Neuronal stem cell (in vitro differentiated cells): ENCODE results near the gene DUSP2.

Source experiments
- DNase-seq: peaks from one replicate; pipeline ENCODE4 v3.0.0-alpha.2; 2013; ENCODE audit warnings: low spot score
- H2AFZ ChIP-seq: one replicate; pipeline ENCODE4 v1.6.1; 2013; ENCODE audit warnings: mild to moderate bottlenecking, low read length, inconsistent platforms
- H2AK5ac ChIP-seq: 2 replicates; pipeline ENCODE4 v1.6.1; 2013; ENCODE audit warnings: low read depth, mild to moderate bottlenecking, inconsistent platforms, low read length, moderate library complexity, mixed read lengths
- H2BK120ac ChIP-seq: 2 replicates; pipeline ENCODE4 v1.6.1; 2013; ENCODE audit warnings: low read depth, mild to moderate bottlenecking, inconsistent platforms, low read length, moderate library complexity, mixed read lengths
- H2BK12ac ChIP-seq: one replicate; pipeline ENCODE4 v1.6.1; 2013; ENCODE audit warnings: low read length, inconsistent platforms
- H2BK15ac ChIP-seq: 2 replicates; pipeline ENCODE4 v1.6.1; 2013; ENCODE audit warnings: mild to moderate bottlenecking, low read length, inconsistent platforms, mixed read lengths
- H2BK5ac ChIP-seq: one replicate; pipeline ENCODE4 v1.6.1; 2013; ENCODE audit warnings: inconsistent platforms, mild to moderate bottlenecking, low read length, moderate library complexity
- H3K14ac ChIP-seq: one replicate; pipeline ENCODE4 v1.6.1; 2013; ENCODE audit warnings: low read length, inconsistent platforms
- H3K18ac ChIP-seq: 2 replicates; pipeline ENCODE4 v1.6.1; 2013; ENCODE audit warnings: low read length, inconsistent platforms
- H3K23ac ChIP-seq: 2 replicates; pipeline ENCODE4 v1.6.1; 2013; ENCODE audit warnings: low read depth, mild to moderate bottlenecking, mixed read lengths, low read length, inconsistent platforms; ENCODE audit not compliant: poor library complexity
- H3K27ac ChIP-seq: replicated peaks from 3 replicates; pipeline ENCODE4 v1.5.1; 2013; ENCODE audit warnings: low read length, inconsistent platforms
- H3K27me3 ChIP-seq, 3 experiments: 2 replicates each; pipeline ENCODE4 v1.6.1; 2013; ENCODE audit warnings: low read length in 3 of 3, mild to moderate bottlenecking in 2 of 3, inconsistent platforms in 1 of 3, low read depth in 1 of 3, mixed read lengths in 1 of 3, moderate library complexity in 1 of 3; ENCODE audit not compliant: control insufficient read depth in 3 of 3, insufficient read depth in 3 of 3
- H3K36me3 ChIP-seq, 2 donors: replicated peaks in 1 of 2; 2 replicates each; pipeline ENCODE4 v1.6.1; 2013; ENCODE audit warnings: low read length in 2 of 2; ENCODE audit not compliant: control insufficient read depth in 2 of 2, insufficient read depth in 2 of 2
- H3K4ac ChIP-seq: 2 replicates; pipeline ENCODE4 v1.6.1; 2013; ENCODE audit warnings: inconsistent platforms, mild to moderate bottlenecking, low read length, moderate library complexity
- H3K4me1 ChIP-seq, 2 donors: 1 replicate in 1 of 2; 2 replicates in 1 of 2; pipeline ENCODE4 v1.6.1; 2013; ENCODE audit warnings: low read length in 2 of 2, low read depth in 1 of 2; ENCODE audit not compliant: control insufficient read depth in 2 of 2, insufficient read depth in 1 of 2
- H3K4me2 ChIP-seq: one replicate; pipeline ENCODE4 v1.6.1; 2013; ENCODE audit warnings: mild to moderate bottlenecking, low read length, inconsistent platforms; ENCODE audit not compliant: insufficient read depth, poor library complexity, severe bottlenecking
- H3K4me3 ChIP-seq, 2 donors: 2 replicates each; pipeline ENCODE4 v1.5.1; 2013; ENCODE audit warnings: low read length in 2 of 2, mild to moderate bottlenecking in 2 of 2, inconsistent platforms in 1 of 2, moderate library complexity in 1 of 2
- H3K79me1 ChIP-seq: one replicate; pipeline ENCODE4 v1.6.1; 2013; ENCODE audit warnings: low read depth, mild to moderate bottlenecking, inconsistent platforms, low read length, moderate library complexity
- H3K9ac ChIP-seq: one replicate; pipeline ENCODE4 v1.6.1; 2013; ENCODE audit warnings: mild to moderate bottlenecking, low read depth, low read length, inconsistent platforms; ENCODE audit not compliant: poor library complexity
- H3K9me3 ChIP-seq, 2 donors: replicated peaks in 1 of 2; 2 replicates each; pipeline versions ENCODE3 to v1.6.1; 2013; ENCODE audit warnings: low read length in 2 of 2, mild to moderate bottlenecking in 2 of 2, inconsistent platforms in 1 of 2, low read depth in 1 of 2, mixed read lengths in 1 of 2, moderate library complexity in 1 of 2; ENCODE audit not compliant: control insufficient read depth in 2 of 2, insufficient read depth in 1 of 2
- H4K8ac ChIP-seq: one replicate; pipeline ENCODE4 v1.6.1; 2013; ENCODE audit warnings: low read depth, mild to moderate bottlenecking, inconsistent platforms, low read length, moderate library complexity
- H4K91ac ChIP-seq: one replicate; pipeline ENCODE4 v1.6.1; 2013; ENCODE audit warnings: low read length, low read depth, mild to moderate bottlenecking, inconsistent platforms; ENCODE audit not compliant: poor library complexity
- WGBS, 2 donors: extraction: QIAGEN DNeasy Blood & Tissue Kit; methylation state at CpG; one replicate each; pipeline ENCODE4 v1.1.7; 2013; ENCODE audit warnings: missing lambda C conversion rate in 2 of 2, mixed read lengths in 1 of 2; ENCODE audit not compliant: insufficient read length in 2 of 2, insufficient replicate concordance in 1 of 2; ENCODE audit errors: extremely low coverage in 2 of 2; 5-methylcytosine and 5-hydroxymethylcytosine counted together

Gene DUSP2

GRCh38 chr2:96135621-96136020, 9.6 kb downstream of the DUSP2 start:
- Histone ChIP-seq H2BK15ac (no peak overlapping the region), H3K9ac (peak overlapping the region; percentile 57), H2BK12ac (no peak overlapping the region), H3K36me3 (no peaks in the 10 kb centered on the region), H3K4me3 (no peak overlapping the region), H3K4ac (no peak overlapping the region), H2AFZ (no peak overlapping the region), H2BK5ac (no peak overlapping the region), H3K27ac (no peak overlapping the region), H2BK120ac (no peak overlapping the region), H3K4me2 (no peak overlapping the region), H2AK5ac (peak overlapping the region; percentile 40), H3K27me3 (peaks cover 0 to 66% (median 2%) of the 10 kb centered on the region in 3 experiments), H4K91ac (no peak overlapping the region), H3K23ac (no peak overlapping the region), H4K8ac (no peak overlapping the region), H3K79me1 (no peaks in the 10 kb centered on the region), H3K4me1 (no peaks in the 10 kb centered on the region), H3K18ac (peak overlapping the region; percentile 48), H3K14ac (no peak overlapping the region), H3K9me3 (peaks cover 0 to 2% of the 10 kb centered on the region in 2 donors)
- no CpG with 5 or more reads among the region's 5 CpGs for WGBS, 2 donors
- no peak for DNase-seq

GRCh38 chr2:96135171-96135570, 10.1 kb downstream of the DUSP2 start:
- no CpG with 5 or more reads among the region's 9 CpGs for WGBS, 2 donors

GRCh38 chr2:96134421-96134820, 10.8 kb downstream of the DUSP2 start:
- Histone ChIP-seq H3K4me2 (no peak overlapping the region), H2AK5ac (peak overlapping the region; percentile 73), H3K27ac (no peak overlapping the region), H3K9me3 (peaks cover 0 to 2% of the 10 kb centered on the region in 2 donors), H4K91ac (no peak overlapping the region), H2BK5ac (peak overlapping the region; percentile 59), H3K18ac (peak overlapping the region; percentile 11), H2BK12ac (no peak overlapping the region), H3K23ac (no peak overlapping the region), H2BK120ac (no peak overlapping the region), H2AFZ (no peak overlapping the region), H3K4ac (no peak overlapping the region), H3K27me3 (peaks cover 0 to 77% (median 2%) of the 10 kb centered on the region in 3 experiments), H4K8ac (no peak overlapping the region), H3K79me1 (no peaks in the 10 kb centered on the region), H2BK15ac (peak overlapping the region; percentile 68), H3K14ac (peak overlapping the region; percentile 47), H3K4me1 (no peaks in the 10 kb centered on the region), H3K9ac (no peak overlapping the region), H3K4me3 (no peak overlapping the region), H3K36me3 (no peaks in the 10 kb centered on the region)
- no peak for DNase-seq
- WGBS, 2 donors = no CpG with 5 or more reads among the region's 11 CpGs

More at GRCh38 chr2:96135171-96135570, 10.1 kb downstream of the DUSP2 start:
- no peak overlapping the region for H3K23ac ChIP-seq
- H3K4ac ChIP-seq = no peak overlapping the region
- H4K8ac ChIP-seq = no peak overlapping the region
- H3K9ac ChIP-seq = no peak overlapping the region
- H2BK120ac ChIP-seq = no peak overlapping the region
- H2AK5ac ChIP-seq = no peak overlapping the region
- no peak overlapping the region for H4K91ac ChIP-seq
- no peak overlapping the region for H2AFZ ChIP-seq
- H3K4me3 ChIP-seq = no peak overlapping the region
- peaks cover 0 to 70% (median 2%) of the 10 kb centered on the region in 3 experiments for H3K27me3 ChIP-seq
- no peaks in the 10 kb centered on the region for H3K36me3 ChIP-seq
- no peak overlapping the region for H2BK12ac ChIP-seq
- no peak overlapping the region for H3K4me2 ChIP-seq
- H3K4me1 ChIP-seq = no peaks in the 10 kb centered on the region
- no peak overlapping the region for H3K14ac ChIP-seq
- H3K9me3 ChIP-seq = peaks cover 0 to 2% of the 10 kb centered on the region in 2 donors
- H2BK5ac ChIP-seq = peak overlapping the region; percentile 59
- H3K79me1 ChIP-seq = no peaks in the 10 kb centered on the region
- no peak overlapping the region for H2BK15ac ChIP-seq
- DNase-seq = no peak
- no peak overlapping the region for H3K27ac ChIP-seq
- H3K18ac ChIP-seq = peak overlapping the region; percentile 76

DNA sequence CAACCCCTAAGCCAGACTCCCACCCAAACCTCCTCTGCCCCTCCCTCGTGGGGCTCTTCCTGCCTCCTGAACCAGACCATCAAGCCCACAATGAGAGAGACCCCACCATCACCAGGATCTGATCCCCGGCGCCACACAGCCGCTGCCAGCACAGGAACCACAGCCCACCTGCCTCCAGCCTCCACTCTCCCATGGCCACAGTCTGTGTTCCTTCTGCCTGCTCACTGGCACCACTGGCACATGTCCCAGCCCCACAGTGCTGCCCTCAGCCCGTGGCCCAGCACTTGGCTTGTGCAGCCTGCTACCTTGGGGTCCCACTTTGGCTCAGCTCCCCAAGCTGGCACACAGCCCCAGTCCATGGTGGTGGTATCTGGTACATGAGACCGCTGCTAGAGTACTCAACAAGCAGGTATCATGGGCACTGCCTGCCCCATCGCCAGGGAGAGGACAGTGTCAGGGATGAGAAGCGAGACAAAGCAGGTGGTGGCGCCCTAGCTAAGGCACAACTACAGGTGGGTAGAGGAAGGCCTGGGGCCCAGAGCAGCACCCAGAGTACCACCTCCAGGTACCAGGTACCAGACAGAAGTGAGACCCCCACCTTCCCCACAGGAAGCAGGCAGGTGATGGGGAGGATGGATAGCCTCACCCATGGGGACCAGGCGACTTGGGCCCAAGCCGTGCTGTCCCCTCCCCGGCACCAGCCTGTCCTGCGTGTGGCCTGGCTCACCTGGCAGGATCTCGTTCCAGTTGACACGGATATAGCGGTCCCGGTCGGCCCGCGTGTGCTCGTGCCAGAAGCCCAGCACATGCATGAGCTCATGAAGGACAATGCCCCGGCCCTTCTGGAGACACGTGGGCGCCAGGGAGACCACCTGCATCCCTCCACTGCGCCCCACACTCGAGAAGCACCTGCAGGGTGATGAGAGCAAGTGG, 13.2 kb downstream of the DUSP2 start:
- no peak overlapping the region for H2BK120ac ChIP-seq
- peak overlapping the region; percentile 93 for H2AK5ac ChIP-seq
- H2BK12ac ChIP-seq = no peak overlapping the region
- no peak overlapping the region for H4K91ac ChIP-seq
- no CpG with 5 or more reads among the region's 26 CpGs for WGBS, 2 donors
- H3K9me3 ChIP-seq = peaks cover 0 to 2% of the 10 kb centered on the region in 2 donors
- H3K4ac ChIP-seq = peak overlapping the region; percentile 13
- H3K14ac ChIP-seq = peak overlapping the region; percentile 27
- peaks cover 0 to 70% (median 2%) of the 10 kb centered on the region in 3 experiments for H3K27me3 ChIP-seq
- peak overlapping the region; percentile 90 for H3K23ac ChIP-seq
- H3K36me3 ChIP-seq = no peaks in the 10 kb centered on the region
- H2AFZ ChIP-seq = no peak overlapping the region
- no peak for DNase-seq
- peak overlapping the region; percentile 73 for H2BK15ac ChIP-seq
- peak overlapping the region in 1 of 2 donors; percentile 33 for H3K4me3 ChIP-seq
- no peak overlapping the region for H3K4me2 ChIP-seq
- H4K8ac ChIP-seq = peak overlapping the region; percentile 55
- no peak overlapping the region for H3K27ac ChIP-seq
- H2BK5ac ChIP-seq = no peak overlapping the region
- peak overlapping the region; percentile 75 for H3K18ac ChIP-seq
- no peak overlapping the region for H3K9ac ChIP-seq
- H3K79me1 ChIP-seq = no peaks in the 10 kb centered on the region
- no peaks in the 10 kb centered on the region for H3K4me1 ChIP-seq
